ENCODE data around the gene ZNF681.
"Not testable (repeated sequence)": the region's sequence is repeated elsewhere in the genome, so short reads cannot be mapped to it uniquely, and the experiment has no call there.

The ZNF681 gene

GRCh38 chr19:23764781-23765180, 6.1 kb upstream of the ZNF681 start:
- no peaks in the 10 kb centered on the region for H3K27me3 Mint-ChIP-seq

DNA sequence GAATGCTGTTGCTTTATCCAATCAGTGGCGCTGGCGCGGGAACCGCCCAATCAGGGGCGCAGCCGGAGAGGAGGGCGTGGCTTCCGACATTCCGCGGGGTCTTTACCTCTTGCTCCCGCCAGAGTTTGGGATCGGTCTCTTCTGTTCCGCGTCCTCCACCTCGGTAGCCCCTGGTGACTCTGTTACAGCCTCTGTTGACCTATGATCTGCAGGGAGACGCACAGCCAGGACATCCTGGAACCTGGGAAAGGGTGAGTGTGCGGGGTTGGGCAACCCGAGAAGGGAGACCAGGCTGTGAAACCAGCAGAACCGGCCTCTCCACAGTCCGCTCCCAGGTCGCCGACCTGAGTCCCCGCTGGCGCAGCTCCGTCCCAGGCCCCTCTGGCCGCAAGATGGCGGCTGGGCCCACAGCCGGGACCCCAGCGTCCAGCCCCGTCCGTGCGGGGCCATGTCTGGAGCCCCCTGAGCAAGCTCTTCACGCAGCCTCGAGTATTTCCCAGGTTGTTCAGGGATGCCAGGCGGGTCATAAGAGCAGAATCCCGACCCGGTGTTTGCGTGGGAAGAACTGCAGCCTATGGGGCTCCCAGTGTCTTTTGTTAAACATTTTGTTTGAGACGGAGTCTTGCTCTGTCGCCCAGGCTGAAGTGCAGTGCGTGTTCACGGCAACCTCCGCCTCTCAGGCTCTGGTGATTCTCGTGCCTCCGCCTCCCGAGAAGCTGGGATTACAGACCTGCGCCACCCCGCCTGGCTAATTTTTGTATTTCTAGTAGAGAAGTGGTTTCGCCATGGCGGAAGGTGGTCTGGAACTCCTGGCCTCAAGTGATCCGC, 4.4 kb upstream of the ZNF681 start:
- DNase-seq: peak; percentile 88
- no peaks in the 10 kb centered on the region for H3K27me3 Mint-ChIP-seq

More at GRCh38 chr19:23764781-23765180, 6.1 kb upstream of the ZNF681 start:
- Mint-ChIP-seq H3K36me3 (ENCODE audit: low read depth) (peaks cover 39% of the 10 kb centered on the region), H3K27ac (no peak overlapping the region), H3K4me3 (peak overlapping the region; percentile 85), H3K4me1 (ENCODE audit: low read depth) (peaks cover 39% of the 10 kb centered on the region), H3K9me3 (peaks cover 3% of the 10 kb centered on the region)
- DNase-seq: no peak

GRCh38 chr19:23762548-23762883, 3.8 kb upstream of the ZNF681 start:
- H3K9me3 Mint-ChIP-seq: peaks cover 3% of the 10 kb centered on the region
- peaks cover 38% of the 10 kb centered on the region for H3K36me3 Mint-ChIP-seq (ENCODE audit: low read depth)
- peak overlapping the region; percentile 85 for H3K4me3 Mint-ChIP-seq
- H3K27me3 Mint-ChIP-seq: no peaks in the 10 kb centered on the region
- H3K4me1 Mint-ChIP-seq (ENCODE audit: low read depth): peaks cover 45% of the 10 kb centered on the region
- DNase-seq: no peak
- peak overlapping the region; percentile 80 for H3K27ac Mint-ChIP-seq

More for the DNA sequence above, 4.4 kb upstream of the ZNF681 start:
- Mint-ChIP-seq H3K4me3 (peak overlapping the region; percentile 85), H3K9me3 (peaks cover 3% of the 10 kb centered on the region), H3K27ac (peak overlapping the region; percentile 80), H3K36me3 (ENCODE audit: low read depth) (peaks cover 34% of the 10 kb centered on the region), H3K4me1 (ENCODE audit: low read depth) (peaks cover 42% of the 10 kb centered on the region)

DNA sequence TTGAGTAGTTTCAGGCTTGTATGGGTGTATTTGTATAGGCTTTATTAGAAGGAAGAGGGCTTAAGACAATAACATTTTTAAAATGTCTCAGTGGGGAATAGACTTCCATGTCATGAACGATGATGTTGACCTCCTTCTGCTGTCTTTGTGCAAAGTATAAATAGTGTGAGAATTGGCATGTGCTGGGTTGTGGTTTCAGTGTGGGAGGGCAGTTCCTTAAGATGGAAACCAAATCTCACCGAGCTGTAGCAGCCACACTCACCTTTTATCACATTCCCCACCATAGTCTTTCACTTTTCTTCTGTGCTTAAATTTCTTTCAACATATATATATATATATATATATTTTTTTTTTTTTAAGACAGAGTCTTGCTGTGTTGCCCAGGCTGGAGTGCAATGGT, 1.6 kb upstream of the ZNF681 start:
- not testable (repeated sequence) for H3K27me3 Mint-ChIP-seq, H3K9me3 Mint-ChIP-seq, H3K4me3 Mint-ChIP-seq, DNase-seq
- Mint-ChIP-seq H3K36me3 (ENCODE audit: low read depth) (peaks cover 37% of the 10 kb centered on the region), H3K27ac (peak overlapping the region; percentile 50), H3K4me1 (ENCODE audit: low read depth) (peaks cover 45% of the 10 kb centered on the region)

- Mint-ChIP-seq H3K36me3 (ENCODE audit: low read depth) (peaks cover 73% of the 10 kb centered on the region), H3K9me3 (peaks cover 39% of the 10 kb centered on the region)
- not testable (repeated sequence) for H3K27ac Mint-ChIP-seq; H3K27me3 Mint-ChIP-seq; H3K4me1 Mint-ChIP-seq (ENCODE audit: low read depth); H3K4me3 Mint-ChIP-seq; DNase-seq
These were observed 15.0 kb downstream of the ZNF681 start for GRCh38 chr19:23743633-23744232.

GRCh38 chr19:23730729-23731465, 27.8 kb downstream of the ZNF681 start:
- H3K27ac Mint-ChIP-seq; H3K4me1 Mint-ChIP-seq (ENCODE audit: low read depth): not testable (repeated sequence)

DNA sequence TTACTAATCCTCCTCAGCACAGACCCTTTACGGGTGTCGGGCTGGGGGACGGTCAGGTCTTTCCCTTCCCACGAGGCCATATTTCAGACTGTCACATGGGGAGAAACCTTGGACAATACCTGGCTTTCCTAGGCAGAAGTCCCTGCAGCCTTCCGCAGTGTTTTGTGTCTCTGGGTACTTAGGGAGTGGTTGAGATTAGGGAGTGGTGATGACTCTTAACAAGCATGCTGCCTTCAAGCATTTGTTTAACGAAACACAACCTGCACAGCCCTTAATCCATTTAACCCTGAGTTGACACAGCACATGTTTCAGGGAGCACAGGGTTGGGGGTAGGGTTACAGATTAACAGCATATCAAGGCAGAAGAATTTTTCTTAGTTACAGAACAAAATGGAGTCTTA, 34.5 kb downstream of the ZNF681 start:
- peaks cover 19% of the 10 kb centered on the region for H3K27me3 Mint-ChIP-seq
- not testable (repeated sequence) for H3K4me3 Mint-ChIP-seq; H3K9me3 Mint-ChIP-seq; H3K36me3 Mint-ChIP-seq (ENCODE audit: low read depth); H3K27ac Mint-ChIP-seq; DNase-seq
- H3K4me1 Mint-ChIP-seq (ENCODE audit: low read depth): peaks cover 13% of the 10 kb centered on the region

More at GRCh38 chr19:23730729-23731465, 27.8 kb downstream of the ZNF681 start:
- H3K4me3 Mint-ChIP-seq, H3K27me3 Mint-ChIP-seq, DNase-seq: not testable (repeated sequence)
- Mint-ChIP-seq H3K36me3 (ENCODE audit: low read depth) (peaks cover 17% of the 10 kb centered on the region), H3K9me3 (peaks cover 25% of the 10 kb centered on the region)

GRCh38 chr19:23718802-23719201, 39.9 kb downstream of the ZNF681 start:
- H3K36me3 Mint-ChIP-seq (ENCODE audit: low read depth): no peaks in the 10 kb centered on the region
- no peaks in the 10 kb centered on the region for H3K9me3 Mint-ChIP-seq
- H3K27me3 Mint-ChIP-seq: peaks cover 18% of the 10 kb centered on the region
- H3K4me3 Mint-ChIP-seq: no peak overlapping the region
- H3K4me1 Mint-ChIP-seq (ENCODE audit: low read depth): peaks cover 14% of the 10 kb centered on the region
- DNase-seq: no peak
- no peak overlapping the region for H3K27ac Mint-ChIP-seq

- H3K27me3 Mint-ChIP-seq: peaks cover 12% of the 10 kb centered on the region
- no peaks in the 10 kb centered on the region for H3K9me3 Mint-ChIP-seq
- no peaks in the 10 kb centered on the region for H3K36me3 Mint-ChIP-seq (ENCODE audit: low read depth)
- peaks cover 10% of the 10 kb centered on the region for H3K4me1 Mint-ChIP-seq (ENCODE audit: low read depth)
- H3K27ac Mint-ChIP-seq: no peak overlapping the region
- H3K4me3 Mint-ChIP-seq: no peak overlapping the region
- DNase-seq: no peak
These were observed 41.9 kb downstream of the ZNF681 start for GRCh38 chr19:23716792-23717191.

DNA sequence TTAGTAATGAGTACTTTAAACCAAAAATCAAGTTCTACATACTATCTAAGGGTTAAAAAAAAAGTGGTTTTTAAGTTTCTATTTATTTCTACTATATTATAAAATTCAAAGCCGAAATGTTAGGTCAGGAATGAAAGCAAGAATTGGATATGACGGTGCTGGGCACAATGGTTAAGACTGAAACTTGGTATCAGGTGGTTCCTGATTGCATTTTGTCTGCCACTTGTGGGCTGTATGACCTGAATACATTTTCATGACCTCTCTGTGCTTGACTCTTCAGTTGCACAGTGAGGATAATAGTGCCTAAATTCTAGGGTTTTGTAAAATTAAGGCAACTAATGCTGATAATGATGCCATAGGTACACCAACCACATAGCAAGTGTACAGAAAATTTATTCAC, 49.3 kb downstream of the ZNF681 start:
- peaks cover 7% of the 10 kb centered on the region for H3K9me3 Mint-ChIP-seq
- no peaks in the 10 kb centered on the region for H3K36me3 Mint-ChIP-seq (ENCODE audit: low read depth)
- no peaks in the 10 kb centered on the region for H3K27me3 Mint-ChIP-seq
- H3K4me1 Mint-ChIP-seq (ENCODE audit: low read depth): no peaks in the 10 kb centered on the region
- no peak overlapping the region for H3K27ac Mint-ChIP-seq
- no peak overlapping the region for H3K4me3 Mint-ChIP-seq
- DNase-seq: no peak

DNA sequence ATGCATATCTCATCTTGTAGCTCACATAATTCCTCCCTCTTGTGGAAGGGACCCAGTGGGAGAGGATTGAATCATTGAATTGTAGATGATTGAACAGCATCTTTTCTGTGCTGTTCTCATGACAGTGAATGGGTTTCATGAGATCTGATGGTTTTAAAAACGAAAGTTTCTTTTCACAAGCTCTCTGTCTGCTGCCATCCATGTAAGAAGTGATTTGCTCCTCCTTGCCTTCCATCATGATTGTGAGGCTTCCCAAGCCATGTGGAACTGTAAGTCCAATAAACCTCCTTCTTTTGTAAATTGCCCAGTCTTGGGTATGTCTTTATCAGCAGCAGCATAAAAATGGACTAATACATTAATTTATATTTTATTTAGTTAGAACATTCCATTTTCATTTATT, 52.0 kb downstream of the ZNF681 start:
- Mint-ChIP-seq H3K27me3 (no peaks in the 10 kb centered on the region), H3K36me3 (ENCODE audit: low read depth) (no peaks in the 10 kb centered on the region), H3K4me3 (no peak overlapping the region), H3K27ac (no peak overlapping the region), H3K9me3 (peaks cover 7% of the 10 kb centered on the region), H3K4me1 (ENCODE audit: low read depth) (no peaks in the 10 kb centered on the region)
- DNase-seq: no peak

GRCh38 chr19:23699521-23699860, 59.2 kb downstream of the ZNF681 start:
- H3K4me1 Mint-ChIP-seq (ENCODE audit: low read depth): no peaks in the 10 kb centered on the region
- H3K4me3 Mint-ChIP-seq: no peak overlapping the region
- no peak for DNase-seq
- no peak overlapping the region for H3K27ac Mint-ChIP-seq
- H3K27me3 Mint-ChIP-seq: no peaks in the 10 kb centered on the region
- peaks cover 2% of the 10 kb centered on the region for H3K36me3 Mint-ChIP-seq (ENCODE audit: low read depth)
- no peaks in the 10 kb centered on the region for H3K9me3 Mint-ChIP-seq

- H3K4me3 Mint-ChIP-seq: no peak overlapping the region
- no peaks in the 10 kb centered on the region for H3K9me3 Mint-ChIP-seq
- DNase-seq: no peak
- no peaks in the 10 kb centered on the region for H3K27me3 Mint-ChIP-seq
- H3K4me1 Mint-ChIP-seq (ENCODE audit: low read depth): no peaks in the 10 kb centered on the region
- peaks cover 2% of the 10 kb centered on the region for H3K36me3 Mint-ChIP-seq (ENCODE audit: low read depth)
- H3K27ac Mint-ChIP-seq: no peak overlapping the region
These were observed 59.8 kb downstream of the ZNF681 start for GRCh38 chr19:23698711-23699520.

- peaks cover 14% of the 10 kb centered on the region for H3K4me1 Mint-ChIP-seq (ENCODE audit: low read depth)
- not testable (repeated sequence) for H3K36me3 Mint-ChIP-seq (ENCODE audit: low read depth); H3K27ac Mint-ChIP-seq; H3K4me3 Mint-ChIP-seq; DNase-seq; H3K27me3 Mint-ChIP-seq; H3K9me3 Mint-ChIP-seq
These were observed 65.8 kb downstream of the ZNF681 start for GRCh38 chr19:23692937-23693336.

Measured in activated T-cell treated with anti-CD3 and anti-CD28 coated beads, Interleukin-2, amount 50 U/mL, for 24 hours (primary cell).